Stimulated activated CD4-positive, alpha-beta T cell treated with anti-CD3 and anti-CD28 coated beads, Interleukin-15, amount 100 ng/mL, for 48 hours (primary cell): ENCODE measurements around the gene FSTL1.

Experiments used
- DNase-seq, 2 donors: peaks; one replicate each; pipeline ENCODE4 v3.0.0-alpha.2; 2020; ENCODE audit warnings: low read depth in 2 of 2

Gene FSTL1

DNA sequence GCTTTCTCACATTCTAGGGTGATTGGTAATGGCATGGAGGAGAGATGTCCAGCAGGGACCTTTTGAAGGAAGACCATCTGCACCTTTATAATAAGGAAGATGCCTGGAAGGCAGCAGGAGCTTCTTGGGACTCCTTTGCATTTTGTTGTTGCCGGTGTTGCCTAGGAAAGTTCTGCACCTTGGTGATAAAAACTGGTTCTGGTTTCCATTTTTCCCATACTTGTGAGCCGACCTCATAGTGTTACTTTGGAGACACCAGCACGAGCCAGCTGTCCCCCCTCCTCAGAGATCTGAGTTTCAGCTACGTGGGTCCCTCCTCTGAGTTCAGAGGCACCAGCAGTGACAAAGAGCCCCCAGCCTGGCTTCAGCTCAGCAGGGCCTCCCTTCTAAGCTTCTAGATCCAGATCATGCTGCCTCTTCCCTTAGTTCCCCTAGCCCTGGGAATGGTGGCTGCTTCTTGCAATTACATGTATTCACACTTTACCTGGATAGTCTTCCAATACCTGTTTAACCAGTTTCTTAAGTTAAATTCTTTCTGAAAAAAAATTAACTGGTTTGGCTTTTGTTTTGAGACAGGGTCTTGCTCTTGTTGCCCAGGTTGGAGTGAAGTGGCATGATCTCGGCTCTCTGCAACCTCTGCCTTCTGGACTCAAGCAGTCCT is 18.0 kb upstream of the FSTL1 start:
- no peak for DNase-seq

DNA sequence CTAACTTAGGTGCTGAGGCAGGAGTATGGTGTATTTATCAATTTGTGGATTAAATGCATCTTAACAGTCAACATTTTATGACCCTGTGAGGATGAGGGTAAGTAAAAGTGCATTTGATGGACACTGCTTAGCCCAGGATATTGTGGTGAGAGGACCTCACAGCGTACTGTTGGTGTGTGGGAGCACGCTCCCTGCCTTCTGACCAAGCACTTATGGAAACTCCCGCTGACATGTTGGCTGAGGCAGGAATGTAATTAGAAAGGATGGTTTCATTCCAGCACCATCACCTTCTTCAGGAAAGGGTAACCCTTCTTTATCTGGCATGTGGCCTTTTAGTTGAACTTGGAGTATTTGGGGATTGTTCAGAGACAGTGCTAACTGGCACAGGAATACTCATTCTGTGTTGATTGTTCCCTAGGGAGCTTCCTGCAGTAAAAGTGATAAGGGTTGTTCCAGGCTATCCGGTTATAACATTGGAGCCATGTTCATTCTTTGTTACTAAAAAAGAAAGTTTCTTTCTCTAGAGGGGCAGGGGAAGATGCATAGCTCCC is 11.7 kb upstream of the FSTL1 start:
- DNase-seq: no peak

DNA sequence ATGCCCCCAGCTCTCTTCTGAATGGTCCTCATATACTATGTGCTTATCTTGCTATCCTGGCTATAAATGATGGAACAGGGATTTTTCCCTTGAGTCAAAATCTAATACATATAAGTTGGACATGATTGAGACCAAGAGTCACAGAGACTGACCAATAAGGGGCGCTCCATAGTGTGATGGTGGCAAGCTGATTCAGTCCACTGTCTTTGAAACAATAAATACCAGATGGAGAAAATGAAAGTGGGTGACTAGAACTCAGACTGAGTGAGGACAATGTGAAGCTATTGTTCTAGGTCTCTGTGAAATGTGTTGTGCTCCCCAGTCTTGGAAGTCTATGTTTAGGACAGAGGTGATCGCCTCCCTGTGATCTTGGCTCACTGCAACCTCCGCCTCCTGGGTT is 10.6 kb upstream of the FSTL1 start:
- DNase-seq: no peak

DNA sequence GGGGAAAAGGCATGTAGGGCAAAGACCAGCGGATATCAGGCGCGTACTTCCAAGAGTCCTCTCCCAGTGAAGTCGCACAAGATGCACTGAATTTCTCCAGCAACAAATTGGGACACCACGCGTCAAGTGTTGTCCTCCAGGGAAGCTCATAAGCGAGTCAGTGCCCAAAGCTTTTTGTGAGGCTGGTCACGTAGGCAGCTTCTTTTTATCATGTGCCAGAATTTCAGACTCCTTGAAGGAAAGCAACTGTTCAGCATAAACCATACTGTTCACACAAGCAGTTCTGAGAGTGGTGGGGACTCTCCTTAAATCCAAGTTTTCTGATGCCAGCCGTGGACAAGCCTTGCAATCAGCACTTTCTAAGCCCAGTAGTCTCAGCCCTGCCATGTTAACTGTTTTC is 10.1 kb upstream of the FSTL1 start:
- DNase-seq: no peak

DNA sequence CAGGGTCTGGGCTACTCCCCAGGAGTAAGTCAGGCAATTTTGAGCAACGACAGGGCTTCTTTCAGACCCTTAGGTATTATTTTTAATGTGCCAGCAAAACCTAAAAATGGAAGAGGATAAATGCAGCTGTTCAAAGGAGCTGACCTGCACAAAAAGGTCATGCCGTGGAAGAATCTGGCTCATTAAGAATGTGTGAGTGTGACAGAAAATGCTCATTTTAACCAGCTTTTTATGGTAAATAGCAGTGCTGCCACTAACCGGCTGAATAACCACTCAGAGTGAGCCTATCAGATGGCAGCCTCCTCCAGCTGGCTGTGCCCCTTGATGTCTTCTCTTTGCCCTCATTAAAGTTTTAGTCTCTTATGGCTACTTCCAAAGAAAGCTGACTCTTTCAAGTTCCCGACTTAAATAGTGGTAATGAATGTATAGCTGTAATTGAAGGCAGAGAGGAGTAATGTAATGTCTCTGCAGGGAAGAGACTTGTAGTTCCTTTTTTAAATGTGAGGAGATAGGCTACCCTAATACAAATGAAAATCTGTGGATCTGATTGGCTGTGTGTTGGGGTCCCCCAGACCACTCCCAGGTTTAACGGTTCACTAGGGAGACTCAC is 9.5 kb upstream of the FSTL1 start:
- no peak for DNase-seq

DNA sequence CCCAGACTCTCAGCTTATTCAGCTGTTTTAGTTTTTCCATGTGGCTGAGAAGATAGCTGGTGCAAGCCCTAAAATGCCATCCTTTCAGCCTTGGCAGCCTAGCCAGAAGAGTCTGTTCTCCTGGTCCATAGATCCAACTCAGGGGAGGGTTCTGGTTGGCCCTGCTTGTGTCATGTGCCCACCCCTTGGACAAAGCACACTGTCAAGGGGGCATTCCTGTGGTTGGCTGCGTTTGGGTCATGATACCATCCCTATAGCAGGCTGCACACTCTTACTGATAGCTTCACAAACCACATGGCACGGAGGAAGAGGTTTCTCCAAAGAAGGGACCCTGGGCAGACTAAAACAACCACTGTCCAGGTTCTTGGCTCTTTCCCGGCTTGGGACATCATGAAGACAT is 8.4 kb upstream of the FSTL1 start:
- DNase-seq: no peak

DNA sequence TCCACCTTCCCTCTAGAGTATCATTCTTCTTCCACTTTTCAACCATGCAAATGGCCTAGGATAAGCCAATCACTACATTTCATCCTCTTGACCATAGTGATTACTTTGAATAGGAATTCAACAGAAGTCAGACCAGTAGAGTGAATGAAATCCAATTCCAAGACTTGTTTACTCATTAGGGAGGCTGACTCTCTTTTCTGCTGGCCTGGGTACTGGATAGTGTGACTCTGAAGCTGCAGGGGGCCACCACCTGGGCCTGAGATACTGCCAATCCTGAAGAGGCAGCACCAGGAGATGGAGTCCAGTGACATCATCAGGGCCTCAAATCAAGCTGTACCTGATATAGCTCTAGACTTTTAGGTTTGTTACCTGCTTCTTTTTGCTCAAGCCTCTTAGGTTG is 7.0 kb upstream of the FSTL1 start:
- no peak for DNase-seq

DNA sequence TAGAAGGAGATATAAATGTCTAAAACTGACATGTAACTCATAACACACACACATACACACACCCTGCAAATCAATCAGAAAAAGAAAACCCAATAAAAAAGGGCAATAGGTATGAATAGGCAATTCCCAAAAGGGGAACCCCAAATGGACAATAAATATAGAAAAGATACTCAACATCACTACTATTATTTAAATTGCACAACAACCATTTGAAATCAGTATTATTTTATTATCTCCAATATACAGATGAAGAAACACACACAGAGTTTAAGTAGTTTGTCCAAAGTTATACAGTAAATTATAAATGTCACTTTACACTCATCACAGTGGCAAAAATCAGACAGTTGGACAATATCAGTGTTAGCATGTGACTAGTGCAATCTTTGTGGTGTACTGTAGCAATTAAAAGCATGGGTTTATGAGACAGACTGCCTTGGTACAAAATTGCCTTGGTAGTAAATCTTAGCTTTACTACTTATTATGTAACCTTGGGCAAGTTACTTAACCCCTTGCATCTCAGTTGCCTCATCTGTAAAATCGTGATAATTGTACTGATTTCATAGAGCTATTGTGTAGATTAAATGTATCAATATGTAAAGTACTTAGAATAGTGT is 3.4 kb upstream of the FSTL1 start:
- DNase-seq: no peak

DNA sequence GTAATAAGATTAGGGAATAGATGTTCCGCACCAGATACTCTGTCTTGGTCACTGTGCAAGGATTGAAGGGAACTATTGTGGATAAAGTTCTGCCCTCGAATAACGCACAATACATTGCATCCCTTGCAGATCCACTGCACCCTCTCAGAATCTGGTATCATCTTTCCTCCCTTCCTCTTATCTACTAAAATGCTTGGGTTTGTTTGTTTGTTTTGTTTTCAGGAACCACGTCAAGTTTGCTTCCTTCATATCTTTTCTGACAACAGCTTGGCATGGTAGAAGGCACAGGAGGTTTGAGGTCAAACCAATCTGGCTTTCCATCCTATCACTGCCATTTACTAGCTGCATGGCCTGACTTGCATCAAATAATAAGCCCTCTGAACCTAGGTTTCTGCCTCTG is 2.0 kb upstream of the FSTL1 start:
- DNase-seq: no peak

DNA sequence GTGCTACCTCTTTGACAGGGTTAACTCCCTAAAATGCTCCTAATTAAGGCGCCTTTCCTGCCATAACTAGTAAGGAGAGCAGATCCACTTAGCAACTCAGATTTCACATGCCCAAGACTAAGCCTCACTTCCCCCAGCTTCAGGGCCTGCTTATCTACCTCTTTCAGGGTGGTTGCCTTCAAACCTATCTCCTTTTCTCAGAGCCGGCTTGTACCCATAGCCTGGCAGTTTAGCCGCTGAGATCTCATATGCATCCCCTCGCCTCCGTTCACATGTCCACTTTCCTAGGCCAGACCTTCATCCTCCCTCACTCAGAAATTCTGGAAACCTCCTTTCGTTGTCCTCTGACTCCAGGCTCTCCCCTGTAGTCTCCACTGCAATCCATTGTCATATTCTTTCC is 1.0 kb upstream of the FSTL1 start:
- no peak for DNase-seq

DNA sequence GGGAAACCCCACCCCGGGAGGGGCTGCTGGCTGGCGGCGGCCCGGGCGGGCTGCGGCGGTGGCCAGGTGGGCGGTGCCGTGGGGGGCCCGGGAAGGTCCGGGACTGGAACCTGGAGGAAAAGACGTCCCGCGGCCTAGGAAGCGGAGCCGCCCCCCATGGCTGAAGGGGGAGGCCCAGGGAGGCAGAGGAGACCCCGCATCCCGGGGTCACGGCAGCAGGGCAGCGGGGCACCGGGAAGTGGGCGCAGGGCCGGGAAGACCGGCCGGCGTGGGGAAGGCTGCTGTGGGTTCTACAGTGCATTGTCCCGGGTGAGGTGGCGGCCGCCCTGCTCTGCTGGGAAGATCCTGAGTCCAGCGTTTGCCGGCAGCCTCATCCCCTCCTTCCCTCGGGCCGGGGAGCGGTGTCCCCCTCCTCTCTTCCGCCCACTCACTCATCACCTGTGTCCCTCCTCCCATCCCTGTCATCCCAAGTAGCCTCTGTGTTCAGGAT is 525 bp upstream of the FSTL1 start:
- no peak for DNase-seq

DNA sequence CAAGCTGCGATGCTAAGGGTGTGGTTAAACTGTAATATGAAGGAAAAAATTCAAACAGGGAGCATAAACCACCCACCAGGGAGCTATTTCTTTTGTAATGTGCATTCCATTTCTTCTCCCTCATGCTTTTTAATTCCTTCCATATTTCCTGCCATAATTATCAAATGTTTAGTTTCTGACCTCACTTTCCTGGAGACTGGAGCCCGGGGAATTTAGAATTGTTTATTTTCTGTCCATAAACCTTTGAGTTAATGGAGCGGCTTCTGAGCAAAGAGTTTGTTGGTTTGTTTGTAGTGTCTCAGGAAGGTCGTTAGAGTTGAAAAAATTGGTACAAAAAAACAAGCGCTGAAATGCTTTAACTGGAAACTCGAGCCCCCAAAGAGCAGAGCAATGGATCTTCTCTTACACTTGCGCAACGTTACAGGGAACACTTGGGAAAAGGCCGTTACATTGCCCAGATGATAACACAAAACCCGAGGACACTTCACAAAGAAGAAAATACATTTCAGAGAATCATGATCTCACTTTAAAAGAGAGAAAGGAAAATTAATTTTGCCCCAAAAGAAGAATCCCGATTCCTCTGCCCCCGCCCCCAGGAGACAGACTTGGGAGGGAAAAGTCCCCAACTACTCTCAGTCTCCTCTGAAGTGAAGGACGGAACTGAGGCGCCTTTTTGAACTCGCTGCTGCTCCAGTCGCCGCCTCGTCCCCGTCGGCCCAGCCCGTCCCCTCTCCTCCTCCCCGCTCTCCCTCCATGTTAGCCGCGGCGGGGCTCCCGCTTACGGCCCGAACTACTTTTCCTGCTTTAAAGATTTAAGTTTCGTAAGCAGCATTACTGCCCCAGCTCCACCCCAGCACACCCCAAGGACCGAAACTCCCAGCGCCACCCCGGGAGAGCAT is 842 bp downstream of the FSTL1 start:
- no peak for DNase-seq

DNA sequence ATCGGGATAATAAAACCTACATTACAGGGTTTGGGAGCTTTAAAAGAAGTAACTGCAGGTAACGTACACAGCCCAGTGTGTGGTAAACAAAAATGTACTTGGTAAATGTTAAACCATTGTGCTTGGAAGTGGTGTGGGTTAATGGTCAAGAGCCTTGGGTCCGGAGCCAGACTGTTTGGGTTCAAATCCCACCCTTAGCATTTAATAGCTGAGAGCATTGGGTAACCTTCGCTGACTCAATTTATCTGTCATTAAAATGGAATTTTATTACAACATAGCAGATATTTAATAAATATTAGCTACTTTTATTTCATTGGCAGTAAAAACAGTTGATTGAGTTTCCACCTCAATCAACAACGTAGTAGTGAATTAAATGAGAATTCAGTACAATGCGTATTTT is 1.5 kb downstream of the FSTL1 start:
- no peak for DNase-seq

DNA sequence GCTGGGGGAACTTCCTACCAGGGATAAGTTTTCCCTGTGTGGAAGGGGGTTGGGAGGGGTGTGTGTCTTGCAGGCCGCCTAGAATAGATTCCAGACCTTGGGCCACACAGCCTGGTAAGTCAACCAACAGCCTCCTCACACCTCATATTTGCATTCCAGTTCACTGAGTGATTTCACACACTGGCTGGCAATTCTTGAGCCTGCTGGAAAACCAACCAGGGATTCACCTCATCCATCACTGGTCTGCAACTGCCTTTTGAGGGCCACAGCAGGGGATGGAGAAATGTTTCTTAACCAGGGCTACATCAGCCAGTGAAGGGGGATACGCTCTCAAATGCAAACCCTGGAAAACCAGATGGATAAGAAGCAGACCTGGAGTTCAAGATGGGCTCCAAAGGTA is 2.0 kb downstream of the FSTL1 start:
- DNase-seq: no peak

DNA sequence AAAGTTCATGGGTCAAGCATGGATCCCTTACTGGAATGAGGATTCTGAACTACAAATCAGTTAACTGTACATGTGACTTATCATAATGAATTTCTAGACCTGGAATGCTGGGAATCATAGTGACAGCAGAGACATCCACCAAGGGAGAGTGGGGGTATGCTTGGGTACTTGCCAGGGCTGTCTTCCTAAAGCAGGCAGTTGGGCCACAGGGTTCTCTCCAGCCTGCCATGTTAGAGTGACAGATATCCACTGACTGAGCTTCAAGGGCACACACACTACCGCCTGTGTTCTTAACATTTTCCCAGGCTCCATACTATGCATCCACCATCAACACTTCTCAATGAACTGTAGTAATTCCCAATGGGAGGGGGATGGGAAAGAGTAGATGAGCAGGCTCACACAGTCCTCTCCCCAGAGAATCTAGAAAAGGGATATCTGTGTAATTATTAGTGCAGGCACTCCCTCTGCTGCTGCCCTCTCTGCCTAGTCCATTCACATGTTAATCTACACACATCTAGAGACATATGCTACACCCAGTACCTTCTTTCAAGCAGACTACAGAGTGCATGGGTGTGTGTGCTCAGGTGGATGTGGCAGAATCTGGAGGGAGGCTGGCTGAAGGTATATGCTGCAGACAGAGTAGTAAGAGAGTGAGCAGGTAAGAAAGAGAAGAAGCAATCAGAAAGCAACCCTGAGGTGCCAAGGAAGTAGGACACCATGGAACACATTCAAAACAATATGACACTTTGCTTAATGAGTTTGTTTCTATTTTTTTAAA is 3.7 kb downstream of the FSTL1 start:
- DNase-seq: no peak

DNA sequence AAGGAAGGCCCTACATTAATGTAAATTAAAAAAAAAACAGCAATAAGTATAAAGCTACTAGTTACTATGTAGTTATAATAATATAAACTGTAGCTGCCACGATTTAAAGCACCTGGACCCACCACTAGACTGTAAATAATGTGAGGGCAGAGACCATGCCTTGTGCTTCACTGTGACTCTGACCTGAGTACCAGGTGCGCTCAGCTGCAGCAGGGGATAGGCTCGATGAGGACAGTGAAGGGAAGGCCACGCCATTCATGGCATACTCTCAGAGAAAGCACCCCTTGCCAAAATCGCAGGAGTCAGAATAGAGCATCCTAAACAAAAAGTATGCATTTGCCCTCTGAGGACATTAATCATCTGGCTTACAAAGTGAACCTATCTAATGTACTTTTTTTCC is 5.1 kb downstream of the FSTL1 start:
- DNase-seq: no peak

DNA sequence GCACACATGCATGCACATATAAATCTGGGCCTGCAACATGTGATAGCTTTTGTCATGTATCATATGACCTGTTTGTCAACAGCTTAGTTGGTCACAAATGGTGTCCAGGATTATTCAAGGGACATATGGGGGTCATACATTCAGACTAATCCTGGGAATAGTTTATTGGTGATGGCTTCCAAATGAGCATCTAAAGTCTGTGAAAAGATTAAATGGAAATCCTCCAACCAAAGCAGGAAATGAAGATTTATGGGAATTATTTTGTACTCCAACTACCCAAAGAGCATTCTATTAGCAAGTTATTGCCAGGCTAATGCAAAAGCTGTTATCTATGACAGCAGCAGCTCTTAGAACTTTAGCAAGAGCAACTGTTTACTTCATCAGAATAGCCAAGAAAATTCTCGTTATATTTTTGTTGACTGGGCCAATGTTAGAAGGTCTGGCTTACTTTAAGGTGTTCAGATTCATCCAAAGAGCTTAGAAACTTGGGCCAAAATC is 7.1 kb downstream of the FSTL1 start:
- no peak for DNase-seq

DNA sequence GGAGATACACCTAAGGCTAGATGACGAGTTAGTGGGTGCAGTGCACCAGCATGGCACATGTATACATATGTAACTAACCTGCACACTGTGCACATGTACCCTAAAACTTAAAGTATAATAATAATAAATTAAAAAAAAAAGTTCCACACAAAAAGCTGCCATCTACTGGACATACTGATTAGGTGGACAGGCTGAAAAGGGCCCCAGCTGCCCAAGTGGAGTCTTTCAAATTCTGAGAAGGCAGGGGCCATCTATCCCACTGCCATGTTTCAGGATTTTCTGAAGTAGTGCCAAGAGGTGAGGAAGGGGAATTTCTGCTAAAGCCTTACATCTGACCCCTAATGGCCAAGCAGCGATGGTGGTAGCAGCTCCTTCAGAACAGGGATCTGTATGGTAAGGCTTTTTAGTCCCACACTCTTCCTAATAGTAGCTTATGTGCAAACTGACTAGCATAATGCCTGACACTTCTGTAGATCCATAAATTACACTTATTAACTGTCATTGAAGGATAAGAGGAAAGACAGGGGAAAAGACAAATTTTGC is 7.7 kb downstream of the FSTL1 start:
- no peak for DNase-seq

DNA sequence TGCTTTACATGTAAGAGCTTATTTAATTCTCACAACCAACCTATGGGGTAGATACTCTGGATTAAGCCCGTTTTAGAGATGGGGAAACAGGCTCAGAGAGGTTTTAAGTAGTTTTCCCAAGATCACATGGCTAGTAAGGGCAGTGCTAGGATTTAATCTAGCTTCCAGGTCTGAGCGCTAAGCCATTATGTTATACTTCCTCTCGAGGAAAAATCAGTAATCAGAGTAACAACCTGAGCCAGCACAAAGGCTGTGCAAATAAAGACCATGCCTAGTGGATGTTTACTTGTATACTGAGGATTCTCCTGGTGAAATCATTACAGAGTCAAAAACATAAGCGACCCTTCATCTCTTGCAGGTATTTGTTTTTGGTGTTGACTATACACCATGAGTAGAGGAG is 9.0 kb downstream of the FSTL1 start:
- no peak for DNase-seq

DNA sequence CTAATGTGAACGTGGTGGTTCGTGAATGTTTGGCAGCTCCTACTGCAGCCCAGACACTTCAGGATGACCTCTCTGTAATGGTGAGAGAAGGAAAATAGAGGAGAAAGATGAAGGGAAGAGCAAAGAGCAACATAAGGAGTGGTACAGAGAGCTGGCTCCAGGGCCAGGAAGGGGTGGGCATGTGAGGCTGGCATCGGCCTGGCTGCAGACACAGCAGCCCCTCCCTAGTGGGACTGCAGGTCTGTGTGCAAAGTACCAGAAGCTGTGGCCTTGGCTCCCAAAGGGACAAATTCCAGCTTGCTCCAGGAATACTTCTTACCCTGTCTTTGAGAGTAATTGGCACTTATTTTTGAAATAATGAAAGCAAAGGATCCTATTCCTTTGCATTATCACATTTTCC is 10.0 kb downstream of the FSTL1 start:
- no peak for DNase-seq
